SU-DHL-6 (cell line): ENCODE data around the gene ATG14.

Experiments
- EZH2phosphoT487 ChIP-seq: fragments of 200-600 bp; sonication (generic), shearing (Covaris generic); conservative IDR thresholded peaks from 2 replicates; pipeline ENCODE4 v1.6.1; 2018; ENCODE audit warnings: mild to moderate bottlenecking, antibody characterized with exemption, low read length, moderate library complexity, mixed read lengths
- TF ChIP-seq, protein P1 (sequence below): fragments of 200-600 bp; sonication (generic); IDR thresholded peaks from one replicate; pipeline ENCODE4 v1.5.1; 2017; ENCODE audit warnings: antibody characterized with exemption, mild to moderate bottlenecking, low read length, moderate library complexity; ENCODE audit not compliant: insufficient read depth, poor library complexity, severe bottlenecking

DNA sequence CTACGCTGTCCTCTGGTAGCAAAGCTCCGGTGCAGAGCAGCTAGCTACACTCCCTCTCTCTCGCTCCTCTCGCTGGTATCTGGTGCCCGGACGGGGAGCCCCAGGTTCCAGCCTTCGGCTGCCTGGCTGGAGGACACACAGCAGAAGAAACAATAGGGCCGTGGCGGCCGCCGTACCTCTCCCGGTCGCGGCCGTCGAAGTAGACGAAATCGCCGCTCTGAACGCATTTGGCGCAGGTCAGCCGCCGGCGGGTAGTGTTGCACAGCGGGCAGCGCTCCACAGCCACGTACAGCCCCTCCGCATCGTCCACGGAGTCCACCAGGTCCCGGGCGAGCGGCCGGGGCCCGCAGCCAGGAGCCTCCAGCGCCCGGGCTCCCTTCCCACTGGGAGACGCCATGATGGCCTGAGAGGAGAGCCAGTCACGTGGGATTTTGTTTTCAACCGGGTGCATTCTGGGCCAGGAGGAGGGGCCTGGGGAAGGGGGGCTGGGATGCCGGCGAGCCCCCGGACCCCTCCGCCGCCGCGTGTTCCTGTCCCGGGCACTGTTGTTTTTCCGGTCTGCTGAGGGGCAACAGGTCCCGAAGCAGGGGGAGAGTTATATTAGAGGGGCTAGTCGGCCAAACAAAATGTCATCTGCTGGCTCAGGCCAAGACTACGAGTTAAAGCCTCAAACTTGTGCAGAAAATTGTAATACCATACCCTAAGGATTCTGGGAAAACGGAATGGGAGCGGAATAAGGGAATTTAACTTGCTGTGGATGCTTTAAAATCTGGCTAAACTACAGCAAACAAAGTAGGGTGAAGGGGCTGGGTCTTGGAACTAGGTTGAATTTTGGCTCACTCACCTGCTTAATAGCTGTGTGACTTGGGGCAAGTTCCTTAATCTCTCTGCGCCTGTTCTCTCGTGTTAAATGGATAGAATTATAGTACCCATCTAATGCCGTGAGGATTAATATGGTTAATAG is at the start of gene ATG14:
- TF ChIP-seq, protein P1, sequence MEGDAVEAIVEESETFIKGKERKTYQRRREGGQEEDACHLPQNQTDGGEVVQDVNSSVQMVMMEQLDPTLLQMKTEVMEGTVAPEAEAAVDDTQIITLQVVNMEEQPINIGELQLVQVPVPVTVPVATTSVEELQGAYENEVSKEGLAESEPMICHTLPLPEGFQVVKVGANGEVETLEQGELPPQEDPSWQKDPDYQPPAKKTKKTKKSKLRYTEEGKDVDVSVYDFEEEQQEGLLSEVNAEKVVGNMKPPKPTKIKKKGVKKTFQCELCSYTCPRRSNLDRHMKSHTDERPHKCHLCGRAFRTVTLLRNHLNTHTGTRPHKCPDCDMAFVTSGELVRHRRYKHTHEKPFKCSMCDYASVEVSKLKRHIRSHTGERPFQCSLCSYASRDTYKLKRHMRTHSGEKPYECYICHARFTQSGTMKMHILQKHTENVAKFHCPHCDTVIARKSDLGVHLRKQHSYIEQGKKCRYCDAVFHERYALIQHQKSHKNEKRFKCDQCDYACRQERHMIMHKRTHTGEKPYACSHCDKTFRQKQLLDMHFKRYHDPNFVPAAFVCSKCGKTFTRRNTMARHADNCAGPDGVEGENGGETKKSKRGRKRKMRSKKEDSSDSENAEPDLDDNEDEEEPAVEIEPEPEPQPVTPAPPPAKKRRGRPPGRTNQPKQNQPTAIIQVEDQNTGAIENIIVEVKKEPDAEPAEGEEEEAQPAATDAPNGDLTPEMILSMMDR: no peak
- TF ChIP-seq EZH2phosphoT487: no peak
